ENCODE results near the gene SPACA7. TPM values are rescaled to one million over a fixed set of nuclear protein-coding genes. Genes with fewer than 3 reads are reported as not detected.

The SPACA7 gene
- total and polyA plus RNA-seq, 7 donors, result not detected

DNA sequence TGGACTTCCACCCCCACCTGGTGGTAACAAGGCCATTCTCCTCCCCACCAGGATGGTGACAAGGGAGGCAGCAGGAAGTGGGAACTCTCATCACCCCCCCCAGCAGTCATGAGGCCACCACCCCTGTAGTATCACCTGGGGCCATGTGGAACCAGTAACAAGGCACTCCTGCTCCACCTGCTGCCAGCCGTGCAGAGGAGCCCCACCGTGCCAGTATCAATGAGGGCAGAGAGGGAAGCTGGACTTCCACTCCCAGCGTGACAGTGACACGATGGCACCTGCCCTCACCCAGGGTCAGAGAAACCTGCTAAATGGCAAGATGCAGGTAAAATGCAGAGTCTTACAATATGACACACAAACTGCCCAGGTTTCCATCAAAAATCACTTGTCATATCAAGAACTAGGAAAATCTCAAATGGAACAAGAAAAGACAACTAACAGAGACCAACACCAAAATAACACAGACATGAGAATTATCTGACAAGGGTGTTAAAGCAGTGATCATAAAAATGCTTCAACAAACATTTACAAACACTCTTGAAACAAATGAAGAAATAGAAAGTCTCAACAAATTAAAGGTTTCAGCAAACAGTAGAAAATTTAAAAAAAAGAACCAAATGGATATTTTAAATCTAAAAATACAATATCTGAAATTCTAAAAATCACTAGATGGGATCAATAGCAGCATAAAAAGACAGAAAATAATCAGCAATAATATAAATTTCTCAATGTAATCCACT is 9.1 kb upstream of the SPACA7 start:
- TF ChIP-seq CTCF (IDR thresholded peaks at IDR 0.05), result no peak
- Histone ChIP-seq H3K36me3 (ENCODE audit: insufficient read depth in 1 of 2, low read depth in 1 of 2) (no peaks in the 10 kb centered on the region), H3K9me3 (peaks cover 2% of the 10 kb centered on the region), H3K4me3 (no peak overlapping the region), H3K4me1 (no peaks in the 10 kb centered on the region), H3K27ac (no peak overlapping the region), H3K27me3 (ENCODE audit: insufficient read depth in 3 of 3, low read length in 2 of 3) (peaks cover 0 to 2% (median 0%) of the 10 kb centered on the region in 3 donors)
- intact Hi-C loops (cut with DNase I), result no loop called here
- WGBS, 3 donors, result 66 to 74% (median 70%) methylated on average over 4 of the region's 4 CpGs
- DNase-seq, result no peak
- no peak for ATAC-seq

- Histone ChIP-seq H3K4me1 (no peaks in the 10 kb centered on the region), H3K9me3 (no peaks in the 10 kb centered on the region), H3K27ac (no peak overlapping the region), H3K27me3 (ENCODE audit: insufficient read depth in 3 of 3, low read length in 2 of 3) (peaks cover 0 to 2% (median 0%) of the 10 kb centered on the region in 3 donors), H3K36me3 (ENCODE audit: insufficient read depth in 1 of 2, low read depth in 1 of 2) (no peaks in the 10 kb centered on the region), H3K4me3 (no peak overlapping the region)
- DNase-seq (no peak), ATAC-seq (no peak)
- intact Hi-C loops (cut with DNase I), result no loop called here
- TF ChIP-seq CTCF (IDR thresholded peaks at IDR 0.05), result no peak
- 89 to 94% (median 92%) methylated on average over 8 of the region's 8 CpGs for WGBS, 3 donors
Observed at GRCh38 chr13:112368883-112369282, 7.3 kb upstream of the SPACA7 start.

DNA sequence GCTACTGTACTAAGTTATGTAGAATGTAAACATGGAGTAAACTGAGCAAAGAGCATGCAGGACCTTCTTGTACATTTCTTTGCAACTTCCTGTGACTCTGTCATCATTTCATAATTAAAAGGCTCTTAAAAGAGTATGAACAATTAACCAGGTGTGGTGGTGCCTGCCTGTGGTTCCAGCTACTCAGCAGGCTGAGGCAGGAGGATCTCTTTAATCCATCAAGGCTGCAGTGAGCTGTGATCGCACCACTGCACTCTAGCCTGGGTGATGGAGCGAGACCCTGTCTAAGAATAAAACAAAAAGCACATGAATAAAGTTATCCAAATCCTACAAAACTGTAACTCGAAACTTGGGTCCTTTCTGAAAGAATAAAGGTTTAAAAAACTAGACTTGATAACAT is 5.8 kb upstream of the SPACA7 start:
- Histone ChIP-seq H3K9me3 (no peaks in the 10 kb centered on the region), H3K36me3 (ENCODE audit: insufficient read depth in 1 of 2, low read depth in 1 of 2) (no peaks in the 10 kb centered on the region), H3K27ac (no peak overlapping the region), H3K4me3 (no peak overlapping the region), H3K4me1 (no peaks in the 10 kb centered on the region), H3K27me3 (ENCODE audit: insufficient read depth in 3 of 3, low read length in 2 of 3) (peaks cover 0 to 2% (median 0%) of the 10 kb centered on the region in 3 donors)
- intact Hi-C loops (cut with DNase I), result no loop called here
- no peak for TF ChIP-seq CTCF (IDR thresholded peaks at IDR 0.05)
- no peak for ATAC-seq
- no peak for DNase-seq
- WGBS, 3 donors, result 74 to 76% (median 74%) methylated on average over 3 of the region's 3 CpGs

DNA sequence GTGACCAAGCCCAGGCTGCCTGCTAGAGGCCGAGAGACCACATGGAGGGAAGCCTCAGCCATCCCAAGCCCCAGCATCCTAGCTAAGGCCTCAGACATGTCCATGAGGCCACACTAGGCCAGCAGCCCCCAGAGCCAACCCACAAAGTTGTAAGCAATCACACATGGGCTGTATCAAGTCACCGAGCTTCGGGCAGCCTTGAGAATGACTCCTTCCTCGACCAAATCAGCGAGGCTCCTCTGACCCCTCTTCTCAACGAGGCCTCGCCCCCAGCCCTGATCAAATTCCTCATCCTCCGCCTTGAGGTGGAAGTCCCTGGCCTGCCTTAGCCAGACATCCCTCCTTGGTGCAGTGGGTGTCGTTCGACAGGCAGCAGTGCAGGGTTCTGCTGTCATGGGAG is 1.9 kb upstream of the SPACA7 start:
- 75 to 80% (median 77%) methylated on average over 10 of the region's 10 CpGs for WGBS, 3 donors
- DNase-seq (no peak), ATAC-seq (no peak)
- no peak for TF ChIP-seq CTCF (IDR thresholded peaks at IDR 0.05)
- H3K27ac ChIP-seq, result no peak overlapping the region
- H3K4me1 ChIP-seq, result no peaks in the 10 kb centered on the region
- H3K9me3 ChIP-seq, result no peaks in the 10 kb centered on the region
- H3K27me3 ChIP-seq (ENCODE audit: insufficient read depth in 3 of 3, low read length in 2 of 3), result peaks cover 0 to 2% (median 0%) of the 10 kb centered on the region in 3 donors
- H3K36me3 ChIP-seq (ENCODE audit: insufficient read depth in 1 of 2, low read depth in 1 of 2), result no peaks in the 10 kb centered on the region
- intact Hi-C loops (cut with DNase I), result no loop called here
- H3K4me3 ChIP-seq, result no peak overlapping the region

DNA sequence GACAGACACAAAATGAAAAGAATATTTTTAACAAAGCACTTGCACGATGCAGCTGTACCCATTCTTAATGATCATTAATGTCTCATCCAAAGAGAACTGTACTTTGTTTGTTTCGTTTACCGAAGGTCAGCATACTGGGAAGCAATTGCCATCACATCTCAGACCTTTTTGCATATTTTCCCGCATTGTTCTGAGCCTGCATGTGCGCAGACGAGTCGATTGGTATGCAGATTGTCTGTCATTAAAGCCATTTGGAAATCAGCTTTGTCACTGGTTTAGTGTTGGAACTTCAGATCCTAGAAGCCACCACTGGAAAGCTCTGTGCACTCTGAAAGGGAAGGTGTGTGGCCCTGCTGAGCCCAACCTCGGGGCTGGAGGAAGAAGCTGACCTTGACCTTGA is 15.6 kb downstream of the SPACA7 start:
- intact Hi-C loops (cut with DNase I), result no loop called here
- no peaks in the 10 kb centered on the region for H3K9me3 ChIP-seq
- no peak overlapping the region for H3K27ac ChIP-seq
- ATAC-seq, result no peak
- H3K4me3 ChIP-seq, result no peak overlapping the region
- DNase-seq, result no peak
- 75 to 82% (median 76%) methylated on average over 8 of the region's 8 CpGs for WGBS, 3 donors
- no peak for TF ChIP-seq CTCF (IDR thresholded peaks at IDR 0.05)
- H3K4me1 ChIP-seq, result no peaks in the 10 kb centered on the region
- no peaks in the 10 kb centered on the region for H3K36me3 ChIP-seq (ENCODE audit: insufficient read depth in 1 of 2, low read depth in 1 of 2)
- H3K27me3 ChIP-seq (ENCODE audit: insufficient read depth in 3 of 3, low read length in 2 of 3), result peaks cover 0 to 3% (median 0%) of the 10 kb centered on the region in 3 donors

Measured in psoas muscle (tissue), 8 donors.